Measurements from ENCODE around the gene NEK11.

GRCh38 chr3:131001071-131001470 lies 25.6 kb upstream of the NEK11 start:
- TF ChIP-seq, protein P1, sequence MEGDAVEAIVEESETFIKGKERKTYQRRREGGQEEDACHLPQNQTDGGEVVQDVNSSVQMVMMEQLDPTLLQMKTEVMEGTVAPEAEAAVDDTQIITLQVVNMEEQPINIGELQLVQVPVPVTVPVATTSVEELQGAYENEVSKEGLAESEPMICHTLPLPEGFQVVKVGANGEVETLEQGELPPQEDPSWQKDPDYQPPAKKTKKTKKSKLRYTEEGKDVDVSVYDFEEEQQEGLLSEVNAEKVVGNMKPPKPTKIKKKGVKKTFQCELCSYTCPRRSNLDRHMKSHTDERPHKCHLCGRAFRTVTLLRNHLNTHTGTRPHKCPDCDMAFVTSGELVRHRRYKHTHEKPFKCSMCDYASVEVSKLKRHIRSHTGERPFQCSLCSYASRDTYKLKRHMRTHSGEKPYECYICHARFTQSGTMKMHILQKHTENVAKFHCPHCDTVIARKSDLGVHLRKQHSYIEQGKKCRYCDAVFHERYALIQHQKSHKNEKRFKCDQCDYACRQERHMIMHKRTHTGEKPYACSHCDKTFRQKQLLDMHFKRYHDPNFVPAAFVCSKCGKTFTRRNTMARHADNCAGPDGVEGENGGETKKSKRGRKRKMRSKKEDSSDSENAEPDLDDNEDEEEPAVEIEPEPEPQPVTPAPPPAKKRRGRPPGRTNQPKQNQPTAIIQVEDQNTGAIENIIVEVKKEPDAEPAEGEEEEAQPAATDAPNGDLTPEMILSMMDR (IDR thresholded peaks at IDR 0.05) = no peak
- TF ChIP-seq EZH2phosphoT487 (IDR thresholded peaks at IDR 0.05) (no peak), EZH2 (IDR thresholded peaks at IDR 0.05) (no peak)
